Measurements from ENCODE around the gene C1QTNF8. TPM values are rescaled to one million over a fixed set of nuclear protein-coding genes. Genes with fewer than 3 reads are reported as not detected.

Gene C1QTNF8
- total RNA-seq, 1 experiment from 2014 or later = not detected

- in situ Hi-C loops (cut with HindIII; ENCODE audit: low pct_unique_long_range_greater_than_20kb, low sequenced_read_pairs) = no loop called here
- DNase-seq (ENCODE audit: low read depth, low spot score) = no peak
These were observed 50.6 kb downstream of the C1QTNF8 start for GRCh38 chr16:1045310-1045992.

- no peak for DNase-seq (ENCODE audit: low read depth, low spot score)
- in situ Hi-C loops (cut with HindIII; ENCODE audit: low pct_unique_long_range_greater_than_20kb, low sequenced_read_pairs) = no loop called here
These were observed 51.4 kb downstream of the C1QTNF8 start for GRCh38 chr16:1044460-1045309.

- in situ Hi-C loops (cut with HindIII; ENCODE audit: low pct_unique_long_range_greater_than_20kb, low sequenced_read_pairs) = no loop called here
- no peak for DNase-seq (ENCODE audit: low read depth, low spot score)
These were observed 52.1 kb downstream of the C1QTNF8 start for GRCh38 chr16:1043881-1044451.

GRCh38 chr16:1042866-1043265, 53.2 kb downstream of the C1QTNF8 start:
- in situ Hi-C loops (cut with HindIII; ENCODE audit: low pct_unique_long_range_greater_than_20kb, low sequenced_read_pairs) = no loop called here
- no peak for DNase-seq (ENCODE audit: low read depth, low spot score)

GRCh38 chr16:1042049-1042744, 53.8 kb downstream of the C1QTNF8 start:
- in situ Hi-C loops (cut with HindIII; ENCODE audit: low pct_unique_long_range_greater_than_20kb, low sequenced_read_pairs) = no loop called here
- no peak for DNase-seq (ENCODE audit: low read depth, low spot score)

GRCh38 chr16:1040346-1040745, 55.7 kb downstream of the C1QTNF8 start:
- in situ Hi-C loops (cut with HindIII; ENCODE audit: low pct_unique_long_range_greater_than_20kb, low sequenced_read_pairs) = no loop called here
- DNase-seq (ENCODE audit: low read depth, low spot score) = no peak

GRCh38 chr16:1039762-1040161, 56.3 kb downstream of the C1QTNF8 start:
- DNase-seq (ENCODE audit: low read depth, low spot score) = no peak
- in situ Hi-C loops (cut with HindIII; ENCODE audit: low pct_unique_long_range_greater_than_20kb, low sequenced_read_pairs) = no loop called here

GRCh38 chr16:1038932-1039331, 57.1 kb downstream of the C1QTNF8 start:
- in situ Hi-C loops (cut with HindIII; ENCODE audit: low pct_unique_long_range_greater_than_20kb, low sequenced_read_pairs) = no loop called here
- no peak for DNase-seq (ENCODE audit: low read depth, low spot score)

Other genes with a start within 250 kb of the C1QTNF8 start
- gene LMF1, start 125.3 kb downstream of the C1QTNF8 start, total RNA-seq (2014; rRNA removed; shearing (Covaris generic)) = 10.9 and 15.5 TPM in 2 replicates
- 14.8 and 16.7 TPM in 2 replicates for gene SOX8, start 114.5 kb downstream of the C1QTNF8 start, total RNA-seq (2014; rRNA removed; shearing (Covaris generic))
- gene SSTR5, start 23.5 kb downstream of the C1QTNF8 start, total RNA-seq (2014; rRNA removed; shearing (Covaris generic)) = not detected in 2 replicates
- gene CACNA1H, start 56.9 kb upstream of the C1QTNF8 start, total RNA-seq (2014; rRNA removed; shearing (Covaris generic)) = 17.4 and 17.6 TPM in 2 replicates
- not detected in 2 replicates for gene TPSG1, start 129.0 kb upstream of the C1QTNF8 start, total RNA-seq (2014; rRNA removed; shearing (Covaris generic))
- not detected in 2 replicates for gene TPSB2, start 133.9 kb upstream of the C1QTNF8 start, total RNA-seq (2014; rRNA removed; shearing (Covaris generic))
- not detected in 2 replicates for gene TPSAB1, start 144.5 kb upstream of the C1QTNF8 start, total RNA-seq (2014; rRNA removed; shearing (Covaris generic))
- not detected in 2 replicates for gene TPSD1, start 159.8 kb upstream of the C1QTNF8 start, total RNA-seq (2014; rRNA removed; shearing (Covaris generic))
- gene UBE2I, start 213.4 kb upstream of the C1QTNF8 start, total RNA-seq (2014; rRNA removed; shearing (Covaris generic)) = 55.2 TPM in 2 replicates
- 1.2 and 3.0 TPM in 2 replicates for gene BAIAP3, start 237.4 kb upstream of the C1QTNF8 start, total RNA-seq (2014; rRNA removed; shearing (Covaris generic))

All from SK-MEL-5 (cell line).